Thyroid gland (tissue), 4 donors: ENCODE measurements around the gene ME3.

Experiments used
- CTCF ChIP-seq, 6 experiments: fragments of 200-600 bp in 3 of 6; fragments of 450-650 bp in 3 of 6; sonication (generic) in 3 of 6; IDR thresholded peaks; one replicate each; pipeline ENCODE4 v1.5.1; 2016 to 2019; ENCODE audit warnings: antibody characterized with exemption in 6 of 6, mild to moderate bottlenecking in 2 of 6, inconsistent platforms in 1 of 6, moderate library complexity in 1 of 6
- POLR2A ChIP-seq, 2 donors: fragments of 450-650 bp; IDR thresholded peaks; one replicate each; pipeline ENCODE4 v1.6.1; 2017; ENCODE audit warnings: antibody characterized with exemption in 2 of 2, mild to moderate bottlenecking in 2 of 2, moderate library complexity in 1 of 2

DNA sequence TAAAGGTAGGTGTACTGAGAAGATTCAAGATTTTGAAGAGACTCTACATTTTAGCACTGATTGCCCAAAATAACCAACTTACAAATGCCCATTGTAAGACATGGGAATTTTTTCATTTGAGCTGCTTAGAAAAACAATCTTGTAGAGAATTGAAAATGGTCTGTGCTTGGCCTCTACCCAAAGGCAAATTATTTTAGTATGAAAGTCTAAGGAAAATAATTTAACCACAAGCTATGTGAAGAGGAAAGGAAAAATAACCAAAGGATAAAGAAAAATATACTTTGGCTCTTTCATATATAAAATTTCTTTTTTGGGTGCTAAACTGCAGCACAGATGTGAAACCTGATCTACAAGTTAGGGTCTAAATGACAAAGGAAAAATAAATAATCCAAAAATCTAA is 54.9 kb downstream of the ME3 start:
- TF ChIP-seq CTCF (IDR thresholded peaks at IDR 0.05) (no peak), POLR2A (IDR thresholded peaks at IDR 0.05) (no peak)
